IPS-11a (cell line): ENCODE measurements around the gene METAP1D.

Experiments
- H3K4me3 ChIP-seq: one replicate; pipeline ENCODE4 v1.5.1; 2013; ENCODE audit warnings: low read depth, low read length, control low read depth

Gene METAP1D

DNA sequence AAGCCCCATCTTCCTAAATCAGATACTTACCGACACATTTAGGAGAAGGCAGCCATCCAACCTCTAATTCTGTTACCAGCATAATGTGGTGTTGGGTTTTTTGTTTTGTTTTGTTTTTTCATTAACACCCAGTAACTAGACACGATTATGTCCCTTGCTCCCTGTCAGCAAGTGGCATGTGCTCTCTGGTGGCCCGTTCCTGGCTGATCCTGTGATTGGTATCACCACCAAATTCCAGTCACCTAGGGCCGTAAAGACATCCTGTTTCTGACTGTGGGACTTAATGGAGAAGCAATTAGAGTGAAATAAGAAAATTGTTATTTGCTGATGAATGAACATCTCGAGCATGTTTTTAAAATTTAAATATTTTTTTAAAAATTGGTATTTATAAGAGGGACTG is 79.7 kb downstream of the METAP1D start:
- no peak overlapping the region for H3K4me3 ChIP-seq

DNA sequence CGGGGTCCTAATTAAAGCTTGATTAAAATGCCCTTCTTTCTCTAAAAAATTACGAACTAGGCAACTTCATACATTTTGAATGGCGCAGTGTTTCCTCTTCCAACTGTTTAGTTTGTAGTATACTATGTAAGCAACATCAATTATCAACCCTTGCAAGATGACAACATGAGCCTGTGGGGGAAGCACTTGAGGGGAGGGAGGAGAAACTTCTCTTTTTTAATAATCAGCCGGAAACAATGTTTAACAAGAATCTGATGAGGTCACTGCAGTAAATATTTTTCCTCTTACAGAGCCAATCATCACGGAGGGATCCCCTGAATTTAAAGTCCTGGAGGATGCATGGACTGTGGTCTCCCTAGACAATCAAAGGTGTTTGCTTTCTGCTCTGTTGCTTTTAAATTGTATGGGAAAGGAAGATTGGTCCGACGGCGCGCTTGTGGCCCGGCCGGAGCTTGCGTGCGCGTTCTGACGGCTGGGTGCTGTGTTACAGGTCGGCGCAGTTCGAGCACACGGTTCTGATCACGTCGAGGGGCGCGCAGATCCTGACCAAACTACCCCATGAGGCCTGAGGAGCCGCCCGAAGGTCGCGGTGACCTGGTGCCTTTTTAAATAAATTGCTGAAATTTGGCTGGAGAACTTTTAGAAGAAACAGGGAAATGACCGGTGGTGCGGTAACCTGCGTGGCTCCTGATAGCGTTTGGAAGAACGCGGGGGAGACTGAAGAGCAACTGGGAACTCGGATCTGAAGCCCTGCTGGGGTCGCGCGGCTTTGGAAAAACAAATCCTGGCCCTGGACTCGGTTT is 80.3 kb downstream of the METAP1D start:
- no peak overlapping the region for H3K4me3 ChIP-seq

- H3K4me3 ChIP-seq: no peak overlapping the region
Measured at GRCh38 chr2:172080641-172081220, 81.0 kb downstream of the METAP1D start.

GRCh38 chr2:172081221-172082022 is 81.7 kb downstream of the METAP1D start:
- H3K4me3 ChIP-seq: no peak overlapping the region

- no peak overlapping the region for H3K4me3 ChIP-seq
Measured at GRCh38 chr2:172082105-172082943, 82.6 kb downstream of the METAP1D start.

- no peak overlapping the region for H3K4me3 ChIP-seq
Measured at GRCh38 chr2:172082944-172083627, 83.3 kb downstream of the METAP1D start.

DNA sequence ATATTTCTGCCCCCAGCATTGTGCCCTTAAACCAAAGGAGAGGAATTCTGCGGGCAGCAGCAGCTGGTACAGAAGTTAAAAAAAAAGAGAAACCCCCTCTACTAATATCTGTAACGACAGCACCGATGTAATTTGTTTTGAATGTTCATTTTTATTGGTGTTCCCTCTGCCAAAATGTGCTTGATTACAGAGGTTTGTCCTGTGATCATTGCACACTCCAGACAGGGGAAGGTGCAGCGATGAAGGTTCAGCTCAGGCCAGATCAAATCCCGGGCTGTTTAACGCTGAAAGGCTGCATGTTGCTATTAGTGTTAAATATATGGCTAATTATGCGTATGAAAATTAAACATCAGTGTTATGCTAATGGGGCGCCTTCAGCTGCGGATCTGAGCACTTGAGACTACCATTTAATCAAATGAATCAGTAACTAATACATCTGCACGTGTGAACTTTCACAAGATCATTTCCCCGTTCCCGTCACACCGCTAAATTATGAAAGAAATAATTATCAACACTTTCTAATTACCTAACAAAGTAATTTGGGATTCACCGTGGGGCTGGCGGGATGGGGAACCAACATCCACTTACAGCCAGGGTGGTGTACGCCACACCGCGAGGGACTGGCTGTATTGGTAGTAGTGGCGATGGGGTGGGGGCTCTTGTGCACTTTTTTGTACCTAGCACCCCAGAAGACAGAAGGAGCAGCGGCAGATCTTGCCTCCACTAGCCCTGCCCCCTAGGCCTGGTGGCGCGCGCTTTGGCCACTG is 84.1 kb downstream of the METAP1D start:
- H3K4me3 ChIP-seq: no peak overlapping the region

GRCh38 chr2:172084395-172084644 is 84.6 kb downstream of the METAP1D start:
- peak overlapping the region; percentile 25 for H3K4me3 ChIP-seq

- peak overlapping the region; percentile 25 for H3K4me3 ChIP-seq
Measured at GRCh38 chr2:172084645-172085459, 85.1 kb downstream of the METAP1D start.

- peak within 1 kb of the TSS; percentile 46 for H3K4me3 ChIP-seq
Measured at GRCh38 chr2:172085460-172086159, 85.9 kb downstream of the METAP1D start, which contains the start of gene DLX1. Gene DLX1, plus strand, starts transcription at chr2:172085507. Its CDS starts 171 bp downstream, at chr2:172085678.

GRCh38 chr2:172086241-172087206 is 86.8 kb downstream of the METAP1D start:
- H3K4me3 ChIP-seq: no peak overlapping the region

DNA sequence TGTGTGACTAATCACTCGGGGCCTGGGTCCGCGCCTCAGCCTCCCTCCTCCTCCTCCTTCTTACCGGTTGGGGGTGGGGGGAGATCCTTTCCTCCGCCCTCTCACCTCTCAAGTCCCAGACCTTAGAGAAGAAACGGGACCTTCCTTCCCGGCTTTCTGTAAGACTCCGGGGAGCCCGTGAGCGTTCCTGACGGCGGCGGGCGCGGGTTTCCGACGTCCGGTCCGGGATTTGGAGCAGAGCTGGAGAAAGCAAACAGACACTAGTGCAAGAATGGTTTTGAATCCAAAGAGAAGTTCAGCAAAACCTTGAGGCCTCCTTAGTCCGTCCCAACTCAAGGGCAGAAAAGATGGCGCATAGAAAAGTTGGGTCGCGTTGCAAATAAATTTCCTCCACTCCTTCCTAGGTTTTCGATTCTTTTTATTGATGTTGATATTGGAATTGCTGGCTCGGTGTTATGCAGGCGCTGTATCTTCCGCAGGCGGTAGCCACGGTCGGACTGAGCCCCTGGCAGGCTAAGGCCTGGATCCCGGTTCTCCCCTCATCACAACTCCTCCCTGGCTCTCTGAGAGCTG is 87.5 kb downstream of the METAP1D start:
- H3K4me3 ChIP-seq: no peak overlapping the region

- H3K4me3 ChIP-seq: no peak overlapping the region
Measured at GRCh38 chr2:172087780-172088244, 88.1 kb downstream of the METAP1D start.

DNA sequence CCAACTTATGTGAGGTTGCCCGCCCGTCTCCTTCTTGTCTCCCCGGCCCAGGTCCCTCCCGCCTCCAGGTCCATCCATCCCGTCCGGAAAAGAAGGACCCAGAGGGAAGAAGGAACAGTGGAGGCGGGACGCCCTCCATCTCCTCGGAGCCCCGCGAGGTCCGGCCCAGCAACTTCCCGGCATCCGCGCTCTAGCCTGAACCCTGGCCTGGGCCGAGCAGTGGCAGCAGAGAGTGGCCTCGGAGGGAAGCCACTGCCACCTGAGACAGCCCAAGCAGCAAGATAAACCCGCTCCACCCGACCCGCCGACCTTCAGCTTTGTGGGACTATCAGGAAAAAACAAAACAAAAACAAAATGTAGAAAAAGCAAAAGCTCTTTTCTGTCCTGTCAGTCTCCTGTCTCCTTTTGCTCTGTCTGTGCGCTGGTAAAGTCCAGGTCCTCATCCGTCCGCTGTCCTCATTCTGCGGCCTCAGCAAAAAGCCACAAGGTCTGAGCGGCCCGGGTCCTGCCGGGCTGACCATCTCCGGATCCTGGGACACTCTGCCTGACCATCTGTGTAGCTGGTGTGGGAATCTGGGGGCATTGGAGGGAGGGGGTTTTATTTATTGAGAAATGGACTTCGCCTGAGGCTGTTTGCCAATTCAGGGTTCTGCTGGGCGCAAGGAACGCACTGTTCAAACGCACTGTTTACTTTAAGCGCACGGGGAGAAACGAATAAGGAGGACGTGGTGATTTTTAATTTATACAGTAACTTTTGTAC is 88.7 kb downstream of the METAP1D start:
- no peak overlapping the region for H3K4me3 ChIP-seq

DNA sequence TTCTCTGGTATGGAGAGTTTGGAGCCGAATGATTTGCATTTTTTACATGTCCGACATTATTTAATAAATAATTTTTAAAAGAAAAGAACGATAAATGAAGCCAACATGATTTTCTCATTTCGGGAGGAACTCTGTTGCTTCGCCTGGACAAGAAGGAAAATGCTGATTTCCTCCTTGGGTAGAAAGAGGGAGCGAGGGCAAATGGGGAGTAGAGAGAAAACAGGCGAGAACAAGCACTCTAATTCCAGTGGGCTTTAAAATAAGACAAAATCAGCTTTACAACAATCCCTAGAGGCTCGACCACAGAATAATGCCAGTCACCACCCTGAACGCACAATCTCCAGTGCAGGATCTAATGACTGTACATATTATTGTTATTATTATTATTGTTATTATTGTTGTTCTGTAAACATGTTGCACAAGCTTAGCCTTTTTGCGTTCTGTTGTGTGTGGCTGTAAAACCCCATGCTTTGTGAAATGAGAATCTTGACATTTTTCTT is 89.3 kb downstream of the METAP1D start:
- H3K4me3 ChIP-seq: no peak overlapping the region

DNA sequence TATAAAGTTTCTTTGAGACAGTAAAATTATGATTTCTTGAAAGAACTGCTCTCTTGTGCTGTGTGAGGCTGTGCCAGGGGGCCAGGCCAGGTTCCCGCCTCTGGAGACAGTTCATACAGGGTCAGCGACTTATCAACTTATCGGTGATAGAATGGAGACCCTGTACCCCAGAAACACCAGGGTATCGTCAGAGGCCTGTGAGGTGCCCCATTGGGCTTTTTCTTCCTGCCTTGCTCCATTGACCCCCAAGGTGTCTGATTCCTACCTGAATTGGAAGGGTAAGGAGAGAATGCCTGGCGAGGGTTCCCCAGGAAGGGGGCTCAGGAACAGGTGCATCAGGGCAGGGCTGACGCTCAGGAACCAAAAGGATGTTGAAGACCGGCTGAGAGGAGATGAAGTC is 89.9 kb downstream of the METAP1D start:
- H3K4me3 ChIP-seq: no peak overlapping the region
